Activated naive CD8-positive, alpha-beta T cell treated with anti-CD3 and anti-CD28 coated beads, Interleukin-2, amount 50 U/mL, for 16 hours (primary cell): ENCODE measurements around the gene SLC37A4.
A peak's percentile ranks its signal among the peaks of the same experiment; 100 is the strongest.
"Not testable (repeated sequence)": the region's sequence is repeated elsewhere in the genome, so short reads cannot be mapped to it uniquely, and the experiment has no call there.

Source experiments
- DNase-seq: peaks from one replicate; pipeline ENCODE4 v3.0.0-alpha.2; 2020; ENCODE audit warnings: low read depth, low spot score

The SLC37A4 gene

DNA sequence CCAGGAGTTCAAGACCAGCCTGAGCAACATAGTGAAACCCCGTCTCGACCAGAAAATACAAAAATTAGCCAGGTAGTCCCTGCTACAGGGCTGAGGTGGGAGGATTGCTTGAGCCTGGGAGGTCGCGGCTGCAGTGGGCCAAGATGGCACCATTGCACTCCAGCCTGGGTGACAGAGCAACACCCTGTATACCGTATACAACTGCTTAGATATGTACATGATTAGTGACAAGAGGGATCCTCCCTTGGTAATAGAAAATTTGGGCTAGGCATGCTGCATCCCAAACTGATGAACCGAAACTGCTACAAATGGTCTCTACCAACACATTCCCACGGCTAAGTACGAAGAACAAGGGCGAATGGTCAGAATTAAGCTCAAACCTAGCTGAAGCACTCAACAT lies 12.2 kb upstream of the SLC37A4 start:
- no peak for DNase-seq

DNA sequence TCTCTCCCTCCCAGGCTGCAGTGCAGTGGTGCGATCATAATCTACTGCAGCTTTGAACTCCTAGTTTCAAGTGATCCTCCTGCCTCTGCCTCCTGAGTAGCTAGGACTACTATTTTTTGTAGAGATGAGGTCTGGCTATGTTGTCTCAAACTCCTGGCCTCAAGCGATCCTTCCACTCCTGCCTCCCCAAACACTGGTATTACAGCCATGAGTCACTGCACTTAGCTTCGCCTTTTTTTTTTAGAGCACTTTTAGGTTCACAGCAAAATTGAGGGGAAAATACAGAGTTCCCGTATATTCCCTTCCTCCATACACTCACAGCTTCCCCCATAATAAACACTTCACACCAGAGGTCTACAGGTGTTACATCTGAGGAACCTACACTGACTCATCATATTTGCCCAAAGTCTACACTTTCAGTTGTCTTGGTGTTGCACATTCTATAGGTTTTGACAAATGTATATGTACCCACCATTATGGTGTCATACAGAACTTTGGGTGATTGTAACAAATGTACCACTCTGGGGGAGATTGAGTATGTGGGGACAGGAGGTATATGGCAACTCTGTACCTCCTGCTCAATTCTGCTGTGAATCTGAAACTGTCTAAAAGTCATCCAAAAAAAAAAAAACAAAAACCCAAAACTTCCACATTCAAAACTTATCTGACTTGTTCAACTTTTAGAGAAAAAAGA lies 11.3 kb upstream of the SLC37A4 start:
- no peak for DNase-seq

DNA sequence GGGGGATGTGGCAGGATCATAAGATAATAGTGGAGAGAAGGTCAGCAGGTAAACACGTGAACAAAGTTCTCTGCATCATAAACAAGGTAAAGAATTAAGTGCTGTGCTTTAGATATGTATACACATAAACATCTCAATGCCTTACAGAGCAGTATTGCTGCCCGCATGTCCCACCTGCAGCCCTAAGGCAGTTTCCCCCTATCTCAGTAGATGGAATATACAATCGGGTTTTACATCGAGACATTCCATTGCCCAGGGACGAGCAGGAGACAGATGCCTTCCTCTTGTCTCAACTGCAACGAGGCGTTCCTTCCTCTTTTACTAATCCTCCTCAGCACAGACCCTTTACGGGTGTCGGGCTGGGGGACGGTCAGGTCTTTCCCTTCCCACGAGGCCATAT lies 8.8 kb upstream of the SLC37A4 start:
- DNase-seq: not testable (repeated sequence)

DNA sequence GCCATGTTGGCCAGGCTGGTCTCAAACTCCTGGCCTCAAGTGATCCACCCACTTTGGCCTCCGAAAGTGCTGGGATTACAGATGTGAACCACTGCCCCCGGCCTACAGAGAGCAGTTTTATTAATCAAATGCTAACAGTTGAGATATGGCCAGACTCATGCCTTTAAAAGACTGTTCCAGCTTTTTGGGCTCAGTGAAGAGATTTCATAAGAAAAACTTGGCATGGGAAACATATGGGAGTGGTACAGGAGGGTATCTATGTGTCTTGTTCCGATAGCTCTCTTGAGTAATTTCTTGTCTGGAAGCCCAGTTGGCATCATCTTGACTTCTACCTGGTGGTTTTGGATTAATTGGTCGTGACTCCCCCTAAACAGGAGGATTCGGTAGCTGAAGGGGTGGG lies 8.2 kb upstream of the SLC37A4 start:
- DNase-seq: no peak

DNA sequence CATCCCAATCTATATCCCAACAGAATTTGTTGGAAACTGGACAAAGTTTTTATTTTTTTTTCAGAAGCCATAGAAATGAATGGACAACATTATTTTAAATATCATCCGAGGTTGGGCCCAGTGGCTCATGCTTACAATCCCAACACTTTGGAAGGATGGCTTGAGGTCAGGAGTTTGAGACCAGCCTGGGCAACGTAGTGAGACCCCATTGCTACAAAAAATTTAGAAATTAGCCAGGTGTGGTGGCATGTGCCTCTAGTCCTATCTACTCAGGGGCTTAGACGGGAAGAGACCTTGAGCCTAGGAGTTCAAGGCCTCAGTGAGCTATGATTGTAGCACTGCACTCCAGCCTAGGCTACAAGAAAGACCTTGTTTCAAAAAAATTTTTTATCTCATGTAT lies 4.1 kb upstream of the SLC37A4 start:
- no peak for DNase-seq

DNA sequence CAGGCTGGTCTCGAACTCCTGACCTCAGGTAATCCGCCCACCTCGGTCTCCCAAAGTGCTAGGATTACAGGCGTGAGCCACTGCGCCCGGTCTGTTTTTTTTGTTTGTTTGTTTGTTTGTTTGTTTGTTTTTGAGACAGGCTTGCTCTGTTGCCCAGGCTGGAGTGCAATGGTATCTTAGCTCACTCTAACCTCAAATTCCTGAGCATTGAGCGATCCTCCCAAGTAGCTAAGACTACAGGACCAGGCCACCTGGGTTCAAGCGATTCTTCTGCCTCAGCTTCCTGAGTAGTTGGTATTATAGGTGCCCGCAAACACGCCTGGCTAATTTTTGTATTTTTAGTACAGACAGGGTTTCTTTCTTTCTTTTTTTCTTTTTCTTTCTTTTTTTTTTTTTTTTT lies 2.7 kb upstream of the SLC37A4 start:
- DNase-seq: not testable (repeated sequence)

DNA sequence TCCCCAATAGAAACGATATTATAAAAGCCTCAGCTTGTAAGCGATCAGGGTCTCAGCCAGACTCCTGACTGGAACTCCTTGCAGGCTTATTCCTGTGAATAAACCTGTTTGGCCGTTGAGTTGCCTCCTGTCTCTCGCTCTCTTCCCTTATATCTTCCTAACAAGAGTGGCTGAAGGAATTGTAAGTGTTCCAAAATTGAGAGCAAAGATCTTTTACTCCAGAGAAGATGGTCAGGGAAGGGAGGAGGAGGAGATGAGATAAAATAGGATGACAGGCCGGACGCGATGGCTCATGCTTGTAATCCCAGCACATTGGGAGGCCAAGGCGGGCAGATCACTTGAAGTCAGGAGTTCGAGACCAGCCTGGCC lies 1.2 kb upstream of the SLC37A4 start:
- no peak for DNase-seq

DNA sequence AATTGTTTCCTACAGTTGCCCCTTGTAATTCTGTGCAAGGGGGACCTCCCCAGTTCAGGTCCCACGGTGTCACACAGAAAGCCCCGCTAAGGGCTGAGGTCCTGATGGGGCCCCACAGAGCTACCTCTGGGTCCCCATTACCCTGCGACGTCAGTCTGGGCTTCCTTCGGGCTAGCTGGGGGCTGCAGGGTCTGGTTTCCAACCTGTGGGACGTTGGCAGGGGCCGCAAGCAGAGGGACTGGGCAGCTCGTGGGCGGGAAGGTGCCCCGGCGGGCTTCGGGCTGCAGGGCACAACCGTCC lies 698 bp downstream of the SLC37A4 start:
- no peak for DNase-seq

DNA sequence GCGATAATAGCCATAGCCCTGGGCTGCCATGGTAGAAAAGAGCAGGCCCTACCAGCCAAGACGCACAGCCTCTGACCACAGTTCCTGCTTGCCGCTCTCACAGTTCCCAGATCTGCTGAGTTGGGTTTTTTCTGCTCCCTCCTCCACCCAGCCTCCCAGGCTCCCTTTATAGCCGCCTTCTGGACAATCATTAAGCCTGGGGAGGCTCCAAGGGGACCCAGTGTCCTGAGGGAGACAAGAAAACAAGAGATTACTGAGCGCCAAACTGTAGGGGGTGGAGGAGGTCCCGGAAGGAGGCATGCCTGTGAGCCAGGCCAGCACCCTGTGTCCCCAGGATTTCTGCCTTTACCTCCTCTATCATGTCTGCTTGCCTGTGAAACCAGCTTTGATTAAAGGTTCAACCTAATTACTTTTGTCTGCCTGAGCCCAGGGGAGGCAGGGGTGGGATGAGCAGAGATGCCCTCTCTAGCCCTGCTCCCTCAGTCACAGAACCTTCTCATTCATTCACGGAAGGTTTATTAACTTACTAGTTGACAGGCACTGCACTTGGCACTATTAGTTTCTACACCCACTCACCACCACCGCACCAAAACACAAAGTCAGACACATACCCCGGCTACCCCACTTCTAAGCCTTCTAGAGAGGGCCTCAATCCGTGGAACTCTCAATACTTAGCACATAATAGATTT lies 1.2 kb downstream of the SLC37A4 start:
- peak; percentile 30 for DNase-seq

DNA sequence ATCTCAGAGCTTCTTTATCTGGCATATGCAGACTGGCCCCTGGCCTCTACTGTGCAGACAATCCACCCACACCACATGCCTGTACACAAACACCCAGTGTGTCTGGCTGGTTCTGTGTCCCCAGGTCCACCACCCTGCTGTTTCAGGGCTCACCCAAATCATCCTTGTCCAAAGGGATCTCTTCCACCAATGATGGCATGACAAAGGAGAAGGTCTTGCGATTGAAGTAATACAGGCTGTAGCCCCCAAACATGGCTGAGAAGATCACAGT lies 1.7 kb downstream of the SLC37A4 start:
- DNase-seq: no peak

DNA sequence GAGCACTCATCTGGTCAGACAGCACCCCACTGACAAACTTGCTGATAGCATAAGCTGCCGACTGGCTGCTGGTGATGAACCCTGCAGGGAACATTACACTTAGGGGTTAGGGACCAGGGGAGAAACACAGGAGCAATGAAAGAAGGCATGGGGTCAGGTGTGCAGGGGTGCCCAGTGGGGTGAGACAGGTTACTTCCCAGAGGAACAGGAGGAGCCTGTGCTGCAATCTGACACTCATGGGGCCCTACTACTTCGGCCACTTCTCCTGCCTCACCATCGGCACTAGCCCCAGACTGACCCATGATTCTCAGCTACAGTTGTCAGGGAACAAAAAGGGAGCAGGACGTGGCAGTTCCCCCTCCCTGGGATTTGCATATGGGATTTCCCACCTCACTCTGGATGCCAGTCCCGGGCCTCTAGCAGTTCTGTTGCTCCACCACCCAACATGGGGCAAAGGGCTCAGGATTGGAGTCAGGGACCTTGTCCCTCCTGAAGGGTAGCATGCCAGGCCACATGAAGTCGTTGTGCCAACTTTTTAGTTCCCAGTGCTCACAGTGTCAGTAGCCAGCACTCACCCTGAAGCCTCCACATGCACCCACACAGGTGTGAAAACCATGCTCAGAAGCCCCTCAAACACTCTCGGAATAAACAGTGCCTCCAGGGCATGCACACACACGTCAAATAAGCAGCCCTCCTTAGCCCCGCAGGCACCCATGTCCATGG lies 2.2 kb downstream of the SLC37A4 start:
- no peak for DNase-seq

DNA sequence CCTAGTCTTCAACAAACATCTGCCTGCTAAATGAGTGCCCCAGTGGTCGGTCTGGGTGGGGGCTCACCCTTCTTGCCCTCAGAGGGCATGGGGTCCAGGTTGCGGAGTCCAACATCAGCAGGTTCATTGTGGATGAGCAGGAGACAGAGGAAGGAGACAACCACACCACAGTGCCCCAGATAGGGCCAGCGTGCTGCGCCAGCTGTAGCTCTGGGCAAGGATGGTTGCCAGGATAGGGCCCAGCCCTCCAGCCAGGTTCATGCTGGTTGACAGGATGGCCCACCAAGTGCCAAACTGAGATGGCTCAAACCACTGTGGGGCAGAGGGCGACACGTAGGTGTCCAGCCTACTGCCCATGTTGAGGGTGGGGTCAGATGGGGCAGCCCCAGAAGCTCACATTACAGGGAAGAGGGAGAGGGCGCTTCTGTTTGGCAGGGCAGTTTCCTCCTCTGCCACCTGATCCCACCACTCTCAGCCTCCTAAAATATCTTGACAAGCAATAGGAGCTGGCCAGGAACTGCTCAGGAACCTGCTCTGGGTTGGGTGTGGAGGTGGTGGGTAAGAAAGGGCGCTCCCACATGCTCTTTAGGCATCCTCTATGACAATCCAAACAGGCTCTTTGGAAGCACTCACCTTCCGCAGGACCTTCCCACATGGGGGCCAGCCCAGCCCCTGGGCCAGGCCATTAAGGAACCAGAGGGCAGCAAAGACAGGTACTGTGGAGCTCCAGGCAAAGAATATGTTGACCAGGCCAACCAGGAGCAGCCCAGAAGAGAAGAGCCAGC lies 2.9 kb downstream of the SLC37A4 start:
- DNase-seq: no peak

DNA sequence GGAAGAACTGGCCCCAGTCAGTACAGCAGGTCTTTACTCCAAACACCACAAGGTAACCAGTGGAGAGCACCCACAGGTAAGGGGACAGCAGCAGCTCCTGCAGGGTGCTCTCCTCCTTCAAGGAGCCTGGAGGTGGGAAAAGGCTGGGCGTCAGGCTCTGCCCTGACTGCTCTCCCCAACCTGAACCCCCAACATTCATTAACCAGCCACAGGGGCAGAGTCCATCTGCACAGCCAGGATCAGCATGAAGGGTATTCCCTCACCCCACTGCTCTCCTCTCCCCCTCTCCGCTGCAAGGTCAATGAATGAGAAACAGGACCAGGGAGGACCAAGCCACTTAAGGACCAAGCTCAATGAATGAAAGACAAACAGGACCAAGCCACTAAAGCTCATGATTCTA lies 3.7 kb downstream of the SLC37A4 start:
- DNase-seq: no peak

DNA sequence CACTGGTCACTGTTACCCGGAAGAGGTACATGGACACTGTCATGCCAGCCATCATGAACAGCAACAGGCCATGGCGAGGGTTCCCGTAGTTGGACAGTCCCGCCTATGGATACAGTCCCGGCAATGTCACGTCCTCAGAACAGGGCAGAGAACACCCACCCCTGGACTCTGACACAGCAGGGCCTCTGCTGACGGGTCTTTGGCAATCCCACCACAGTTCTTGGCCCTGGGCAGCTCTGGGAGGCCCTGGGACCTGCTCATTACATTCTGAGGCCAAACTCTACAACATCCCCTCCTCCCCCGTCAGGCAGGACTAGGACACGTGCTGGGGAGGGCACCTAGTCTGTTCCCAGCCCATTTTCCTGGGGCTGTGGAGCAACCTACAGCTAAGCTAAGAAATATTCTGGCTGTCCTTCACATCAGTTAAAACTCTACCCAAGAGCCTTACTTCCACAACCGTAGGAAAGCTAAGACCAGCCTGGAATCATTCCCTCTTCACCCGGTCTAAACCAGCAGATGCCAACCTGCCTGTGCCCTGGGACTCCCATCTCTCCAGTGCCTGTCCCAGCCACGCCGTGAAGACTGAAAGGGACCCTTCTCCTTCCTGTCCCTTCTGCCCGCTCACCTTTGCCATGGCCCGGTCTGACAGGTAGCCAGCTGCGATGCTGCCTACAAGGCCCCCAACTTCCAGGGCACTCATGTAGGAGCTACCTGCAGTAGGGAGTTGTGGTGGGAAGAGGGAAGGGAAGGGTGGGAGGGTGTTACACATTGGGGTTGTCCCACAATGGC lies 4.5 kb downstream of the SLC37A4 start:
- no peak for DNase-seq

DNA sequence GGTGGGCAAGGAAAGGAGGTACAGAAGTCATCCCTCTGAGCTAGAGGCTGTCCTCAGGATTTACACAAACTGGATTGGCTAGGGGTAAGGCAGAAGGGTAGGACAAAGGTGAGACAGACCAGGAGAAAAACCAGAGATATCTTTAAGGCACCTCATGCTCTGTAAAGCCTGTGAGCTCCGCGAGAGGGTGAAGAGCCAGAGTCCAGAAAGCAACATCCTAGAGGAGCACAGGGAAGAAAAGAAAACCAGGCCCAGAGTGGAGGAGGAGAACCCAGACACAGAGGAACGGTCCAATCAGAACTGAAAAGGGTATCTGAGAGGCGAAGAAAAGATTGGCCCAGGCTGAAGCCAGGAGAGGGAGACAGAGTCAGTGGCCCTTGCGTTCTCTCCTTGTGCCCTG lies 5.1 kb downstream of the SLC37A4 start:
- no peak for DNase-seq

DNA sequence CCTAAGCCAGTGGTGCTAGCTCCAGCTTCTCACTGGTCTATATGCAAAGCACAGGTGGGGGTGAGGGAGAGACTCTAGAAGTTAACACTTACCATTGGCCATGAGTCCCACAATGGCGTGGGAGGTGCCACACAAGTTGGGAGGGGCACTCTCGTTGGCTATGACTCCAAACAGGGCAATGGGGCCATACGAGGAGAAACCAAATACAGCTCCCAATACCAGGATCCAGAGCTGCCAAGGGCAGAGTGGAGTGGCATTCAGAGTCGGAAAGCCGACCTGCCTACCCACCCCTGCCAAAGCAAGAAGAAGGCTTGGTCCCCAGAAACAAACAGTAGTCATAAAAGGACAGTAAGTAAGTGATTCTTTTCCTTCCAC lies 5.6 kb downstream of the SLC37A4 start:
- DNase-seq: no peak

DNA sequence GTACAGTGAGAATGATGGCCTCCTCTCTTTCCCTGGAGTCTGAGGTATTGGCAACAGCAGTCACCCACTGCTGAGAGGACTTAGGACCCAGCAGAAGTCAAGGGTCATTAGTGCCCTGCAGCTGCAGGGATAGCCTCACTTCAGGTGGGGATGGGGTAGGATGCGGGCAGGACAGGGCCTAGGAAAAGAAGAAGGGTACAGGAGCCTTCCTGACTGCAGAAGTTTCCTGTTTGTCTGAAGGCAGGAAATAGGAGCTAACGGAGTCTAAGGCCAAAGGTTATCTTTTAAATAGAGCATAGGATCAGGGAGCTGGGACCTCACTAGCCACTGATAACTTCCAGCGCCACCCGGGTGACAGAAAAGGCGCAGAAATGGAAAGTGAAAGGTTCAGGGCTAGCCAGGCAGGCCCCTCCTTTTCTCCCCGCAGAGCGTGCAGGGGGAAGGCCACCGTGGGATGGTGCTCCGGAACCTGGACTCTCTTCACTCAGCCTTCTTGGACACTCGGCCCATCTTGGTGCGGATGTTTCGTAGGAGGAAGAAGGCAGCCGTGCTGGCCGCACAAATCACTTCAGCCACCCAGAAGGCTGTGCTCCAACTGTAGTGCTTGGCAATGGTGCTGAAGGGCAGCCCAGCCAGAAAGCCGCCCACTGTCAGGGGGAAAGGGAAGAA lies 6.1 kb downstream of the SLC37A4 start:
- no peak for DNase-seq

DNA sequence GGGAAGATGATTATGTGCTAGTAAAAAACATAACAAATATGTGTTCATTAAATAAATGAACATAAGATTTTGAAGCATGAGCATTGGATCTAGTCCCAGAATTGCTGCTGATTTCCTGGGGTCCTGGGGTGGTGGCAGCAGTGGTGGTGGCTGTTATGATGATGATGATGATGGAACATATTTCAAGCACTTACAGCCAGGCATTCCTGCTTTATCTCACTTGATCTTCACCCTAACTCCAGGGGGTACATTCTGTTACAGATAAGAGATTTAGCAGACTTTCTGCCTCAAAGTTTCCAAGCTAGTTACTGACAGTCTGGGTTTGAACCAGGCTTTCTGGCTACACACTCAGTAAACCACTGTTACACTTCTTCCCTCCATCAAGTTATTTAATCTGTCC lies 6.9 kb downstream of the SLC37A4 start:
- DNase-seq: no peak

DNA sequence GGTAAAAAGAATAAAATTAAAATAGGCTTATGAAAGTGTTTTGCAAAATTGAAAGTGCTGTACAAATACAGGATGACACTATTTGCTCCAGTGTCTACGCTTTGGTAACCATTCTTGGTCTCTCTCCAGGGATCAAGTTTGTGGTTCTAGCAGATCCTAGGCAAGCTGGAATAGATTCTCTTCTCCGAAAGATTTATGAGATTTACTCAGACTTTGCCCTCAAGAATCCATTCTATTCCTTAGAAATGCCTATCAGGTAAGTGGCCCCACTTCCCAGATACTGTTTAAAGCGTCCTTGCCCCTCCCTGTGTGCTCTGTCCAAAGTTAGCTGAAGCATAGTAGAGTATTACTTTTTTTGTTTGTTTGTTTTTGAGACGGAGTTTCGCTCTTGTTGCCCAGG lies 9.0 kb downstream of the SLC37A4 start:
- DNase-seq: no peak

DNA sequence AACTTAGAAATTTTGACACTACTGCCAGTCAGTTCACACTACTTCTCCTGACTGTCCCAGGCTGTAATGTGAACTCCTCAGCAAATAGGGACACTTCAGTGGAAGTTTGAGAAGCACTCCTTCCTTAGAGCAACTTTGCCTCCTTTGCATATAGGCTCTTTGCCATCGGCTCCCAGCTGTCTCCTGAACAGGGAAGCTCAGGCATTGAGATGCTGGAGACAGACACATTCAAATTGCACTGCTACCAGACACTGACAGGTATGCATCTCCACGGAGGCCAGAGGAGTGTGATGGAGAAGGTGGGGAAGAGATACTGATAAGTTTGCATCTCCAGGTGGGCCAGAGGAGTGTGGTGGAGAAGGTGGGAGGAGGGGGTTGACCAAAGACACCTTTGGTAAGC lies 10.7 kb downstream of the SLC37A4 start:
- DNase-seq: no peak
